ENCODE measurements around the gene CCDC137.

CCDC137 gene

DNA sequence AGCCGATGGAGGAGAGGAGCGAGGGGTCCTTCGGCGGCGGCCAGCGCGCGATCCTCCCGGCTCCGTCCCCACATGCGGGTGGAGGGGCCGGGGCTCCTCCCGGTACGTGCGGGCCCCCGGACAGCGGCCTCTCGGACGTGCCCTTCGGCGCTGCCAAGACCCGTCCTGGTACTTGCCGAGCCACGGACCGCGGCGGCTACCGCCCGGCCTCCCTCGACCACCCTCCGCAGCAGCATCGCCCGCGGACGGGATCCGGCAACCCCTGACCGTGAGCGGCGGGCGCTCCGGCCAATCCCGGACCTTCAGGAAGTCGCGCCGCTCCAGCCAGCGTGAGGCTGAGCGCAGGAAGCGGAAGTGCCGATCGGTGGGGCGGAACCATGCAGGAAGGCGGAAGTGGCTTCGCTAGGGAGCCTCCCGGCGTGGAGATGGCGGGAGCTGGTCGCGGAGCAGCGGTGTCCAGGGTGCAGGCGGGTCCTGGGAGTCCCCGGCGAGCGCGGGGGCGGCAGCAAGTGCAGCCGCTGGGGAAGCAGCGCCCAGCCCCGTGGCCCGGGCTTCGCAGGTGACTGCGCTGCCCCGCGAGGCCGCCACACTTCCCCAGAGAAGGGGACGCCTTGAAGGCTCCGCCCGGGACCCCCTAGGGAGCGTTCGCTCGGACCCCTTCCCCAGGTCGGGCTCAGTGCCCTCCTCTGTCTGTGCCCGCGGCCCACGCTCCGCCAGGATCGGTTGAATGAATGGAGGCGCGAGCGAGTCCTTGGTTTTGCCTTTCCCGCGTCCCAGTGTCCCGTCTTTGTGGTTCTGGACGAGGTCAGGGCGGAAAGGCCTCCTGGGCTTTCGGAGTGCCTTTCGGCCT is at the start of gene CCDC137, which contains the start of gene OXLD1:
CCDC137 (plus strand) TSS at position 396 of the 850 bp plus-strand sequence; CDS start at position 426, 30 bp downstream.
OXLD1 (minus strand) TSS at position 264 of the 850 bp plus-strand sequence; CDS start at position 236, 28 bp downstream.
- peaks cover 5% of the 10 kb centered on the region; the same call in 1 of the 2 replicates for H3K4me1 ChIP-seq (ENCODE audit: control insufficient read depth, insufficient read depth, low read length)
- POLR2A ChIA-PET: interaction anchor here (0.6 to 2.1 kb wide), 19 partner anchors 8 to 444 kb away, joined by 3 to 28 read pairs (median 4); partner anchors contain the start of genes ACTG1, ARL16, CEP131 and FAAP100
- no peaks in the 10 kb centered on the region for H3K9me3 ChIP-seq (ENCODE audit: control insufficient read depth, insufficient read depth, low read depth, low read length)
- CTCF ChIA-PET: interaction anchor here (0.6 kb wide), 1 partner anchor 156 kb away, joined by 4 read pairs; no protein-coding TSS in a partner anchor
- peak within 1 kb of the TSS; percentile 90 for H3K27ac ChIP-seq (ENCODE audit: extremely low read depth, low read depth, low read length)
- H3K4me3 ChIP-seq (ENCODE audit: low read depth, low read length): peak within 1 kb of the TSS; percentile 88
- peaks cover 26 to 54% of the 10 kb centered on the region in 2 experiments; a peak in 2 of 3 replicates for H3K36me3 ChIP-seq (ENCODE audit: control insufficient read depth in 2 of 2, insufficient read depth in 1 of 2, low read length in 2 of 2)
- TF ChIP-seq ZNF776 (tag by site-specific recombination; IDR thresholded peaks at IDR 0.05; ENCODE audit: borderline replicate concordance) (no peak), HOXA7 (CRISPR knock-in tag; IDR thresholded peaks at IDR 0.05; ENCODE audit: borderline replicate concordance) (no peak), ZNF623 (tag by site-specific recombination; IDR thresholded peaks at IDR 0.05) (no peak), ZNF350 (tag by site-specific recombination; IDR thresholded peaks at IDR 0.05) (no peak), BCL11A (tag by site-specific recombination; IDR thresholded peaks at IDR 0.05; ENCODE audit: low read depth) (no peak), ZNF175 (tag by site-specific recombination; IDR thresholded peaks at IDR 0.05) (no peak), ZNF830 (tag by site-specific recombination; IDR thresholded peaks at IDR 0.05; ENCODE audit: low read depth) (no peak), ZNF792 (tag by site-specific recombination; IDR thresholded peaks at IDR 0.05) (no peak), ZNF658 (tag by site-specific recombination; IDR thresholded peaks at IDR 0.05) (no peak), ZNF501 (tag by site-specific recombination; IDR thresholded peaks at IDR 0.05) (no peak; the same call in 1 of the 2 replicates), ZNF362 (tag by site-specific recombination; IDR thresholded peaks at IDR 0.05) (no peak), ZNF239 (tag by site-specific recombination; IDR thresholded peaks at IDR 0.05) (no peak), ZBTB44 (tag by site-specific recombination; IDR thresholded peaks at IDR 0.05) (no peak), ZNF670 (tag by site-specific recombination; IDR thresholded peaks at IDR 0.05; ENCODE audit: low read depth) (no peak), ZNF549 (tag by site-specific recombination; IDR thresholded peaks at IDR 0.05) (no peak), ZNF555 (tag by site-specific recombination; conservative IDR thresholded peaks at IDR 0.05) (no peak), ZNF214 (tag by site-specific recombination; IDR thresholded peaks at IDR 0.05; ENCODE audit: borderline replicate concordance) (no peak), TRIM28 (IDR thresholded peaks at IDR 0.05; ENCODE audit: borderline replicate concordance, low read length) (no peak), SCRT1 (tag by site-specific recombination; IDR thresholded peaks at IDR 0.05; ENCODE audit: borderline replicate concordance) (no peak), IKZF3 (tag by site-specific recombination; IDR thresholded peaks at IDR 0.05) (0 out of 2 replicates have a peak, but pooled peaks have one; percentile 47), KLF8 (tag by site-specific recombination; IDR thresholded peaks at IDR 0.05) (peak; percentile 62; the same call in 1 of the 2 replicates), ZNF777 (tag by site-specific recombination; IDR thresholded peaks at IDR 0.05; ENCODE audit: borderline replicate concordance) (no peak), ZNF324 (tag by site-specific recombination; IDR thresholded peaks at IDR 0.05) (peak; percentile 46; the same call in 1 of the 2 replicates), ZFHX2 (tag by site-specific recombination; conservative IDR thresholded peaks at IDR 0.05) (peak; percentile 69), SP2 (tag by site-specific recombination; IDR thresholded peaks at IDR 0.05) (peak; percentile 99), MYNN (tag by site-specific recombination; IDR thresholded peaks at IDR 0.05; ENCODE audit: borderline replicate concordance) (no peak), ZBTB49 (tag by site-specific recombination; IDR thresholded peaks at IDR 0.05; ENCODE audit: low read depth) (no peak), GLIS1 (tag by site-specific recombination; IDR thresholded peaks at IDR 0.05) (peak; percentile 75), ZNF23 (tag by site-specific recombination; IDR thresholded peaks at IDR 0.05; ENCODE audit: borderline replicate concordance) (no peak)
- TF ChIP-seq, protein P1, sequence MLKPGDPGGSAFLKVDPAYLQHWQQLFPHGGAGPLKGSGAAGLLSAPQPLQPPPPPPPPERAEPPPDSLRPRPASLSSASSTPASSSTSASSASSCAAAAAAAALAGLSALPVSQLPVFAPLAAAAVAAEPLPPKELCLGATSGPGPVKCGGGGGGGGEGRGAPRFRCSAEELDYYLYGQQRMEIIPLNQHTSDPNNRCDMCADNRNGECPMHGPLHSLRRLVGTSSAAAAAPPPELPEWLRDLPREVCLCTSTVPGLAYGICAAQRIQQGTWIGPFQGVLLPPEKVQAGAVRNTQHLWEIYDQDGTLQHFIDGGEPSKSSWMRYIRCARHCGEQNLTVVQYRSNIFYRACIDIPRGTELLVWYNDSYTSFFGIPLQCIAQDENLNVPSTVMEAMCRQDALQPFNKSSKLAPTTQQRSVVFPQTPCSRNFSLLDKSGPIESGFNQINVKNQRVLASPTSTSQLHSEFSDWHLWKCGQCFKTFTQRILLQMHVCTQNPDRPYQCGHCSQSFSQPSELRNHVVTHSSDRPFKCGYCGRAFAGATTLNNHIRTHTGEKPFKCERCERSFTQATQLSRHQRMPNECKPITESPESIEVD (tag by site-specific recombination; IDR thresholded peaks at IDR 0.05): no peak

Measured in HEK293 (cell line).